GM23338 (cell line): ENCODE measurements around the gene SCYGR2. TPM values are rescaled to one million over a fixed set of nuclear protein-coding genes. Genes with fewer than 3 reads are reported as not detected.

ENCODE experiments used
- ATAC-seq: fragments of 200-7000 bp; cut with Tn5 transposase; 3 replicates; pipeline ENCODE4 v1.9.1; 2020
- DNase-seq: peaks from one replicate; pipeline ENCODE4 v3.0.0-alpha.2; 2015; ENCODE audit warnings: low spot score
- H2AFZ ChIP-seq: fragments of 200-600 bp; sonication (generic); 2 replicates; pipeline ENCODE4 v1.8.0; 2016; ENCODE audit warnings: antibody characterized with exemption, mild to moderate bottlenecking, moderate library complexity
- H3F3A ChIP-seq: fragments of 200-600 bp; sonication (generic); replicated peaks from 2 replicates; pipeline ENCODE4 v1.8.0; 2017; ENCODE audit warnings: antibody characterized with exemption, mixed run types, low read depth
- H3K27ac ChIP-seq: fragments of 200-600 bp; sonication (generic); 2 replicates; pipeline ENCODE4 v1.6.1; 2016; ENCODE audit warnings: low read depth
- H3K27me3 ChIP-seq: fragments of 200-600 bp; sonication (generic); 2 replicates; pipeline ENCODE4 v1.8.0; 2016; ENCODE audit warnings: mild to moderate bottlenecking, mixed run types, moderate library complexity; ENCODE audit not compliant: insufficient read depth
- H3K36me3 ChIP-seq: fragments of 200-600 bp; sonication (generic); 2 replicates; pipeline ENCODE4 v1.8.0; 2016; ENCODE audit warnings: mild to moderate bottlenecking; ENCODE audit not compliant: insufficient read depth
- H3K4me1 ChIP-seq: fragments of 200-600 bp; sonication (generic); 2 replicates; pipeline ENCODE4 v1.8.0; 2016; ENCODE audit warnings: mild to moderate bottlenecking, moderate library complexity; ENCODE audit not compliant: insufficient read depth
- H3K4me2 ChIP-seq: fragments of 200-600 bp; sonication (generic); 2 replicates; pipeline ENCODE4 v1.7.1; 2017; ENCODE audit warnings: mixed run types
- H3K4me3 ChIP-seq: fragments of 200-600 bp; sonication (generic); 2 replicates; pipeline ENCODE4 v1.6.1; 2016; ENCODE audit warnings: mixed run types
- H3K79me2 ChIP-seq: fragments of 200-600 bp; sonication (generic); replicated peaks from 2 replicates; pipeline ENCODE4 v1.8.0; 2017; ENCODE audit warnings: mild to moderate bottlenecking; ENCODE audit not compliant: insufficient read depth
- H3K9me2 ChIP-seq: fragments of 200-600 bp; sonication (generic); 2 replicates; pipeline ENCODE4 v1.8.0; 2017; ENCODE audit not compliant: insufficient read depth
- H4K20me1 ChIP-seq: fragments of 200-600 bp; sonication (generic); replicated peaks from 2 replicates; pipeline ENCODE4 v1.8.0; 2017; ENCODE audit warnings: mild to moderate bottlenecking; ENCODE audit not compliant: insufficient read depth
- H3K27ac Mint-ChIP-seq: 2 replicates; pipeline ENCODE4 v1.8.0; 2020; ENCODE audit warnings: inconsistent platforms, mild to moderate bottlenecking, moderate library complexity, mixed read lengths
- H3K27me3 Mint-ChIP-seq: 3 replicates; pipeline ENCODE4 v1.8.0; 2022; ENCODE audit warnings: low read depth, mild to moderate bottlenecking, moderate library complexity, mixed read lengths, inconsistent platforms; ENCODE audit not compliant: insufficient read depth, poor library complexity
- H3K36me3 Mint-ChIP-seq: 3 replicates; pipeline ENCODE4 v1.8.0; 2021; ENCODE audit warnings: low read depth, mild to moderate bottlenecking, inconsistent platforms, moderate library complexity, mixed read lengths
- H3K4me1 Mint-ChIP-seq: 3 replicates; pipeline ENCODE4 v1.8.0; 2020; ENCODE audit warnings: mild to moderate bottlenecking, inconsistent platforms, mixed read lengths
- H3K4me3 Mint-ChIP-seq: 3 replicates; pipeline ENCODE4 v1.8.0; 2021; ENCODE audit warnings: moderate library complexity, mild to moderate bottlenecking, inconsistent platforms, mixed read lengths
- H3K9me3 Mint-ChIP-seq: 3 replicates; pipeline ENCODE4 v1.8.0; 2020; ENCODE audit warnings: moderate library complexity, mild to moderate bottlenecking, inconsistent platforms, mixed read lengths
- CREB1 ChIP-seq: fragments of 250-450 bp; sonication (Bioruptor Pico); IDR thresholded peaks from 2 replicates; pipeline ENCODE4 v1.5.0; 2020; ENCODE audit warnings: low read depth, mild to moderate bottlenecking, moderate library complexity
- CTCF ChIP-seq, 2 experiments: fragments of 200-600 bp in 1 of 2; sonication (generic) in 1 of 2; conservative IDR thresholded peaks; 2 replicates each; pipeline versions ENCODE4 v1.5.1 to v1.6.1; 2016 to 2017; ENCODE audit warnings: antibody characterized with exemption in 2 of 2, low read depth in 2 of 2, mild to moderate bottlenecking in 2 of 2, moderate library complexity in 1 of 2
- ETS1 ChIP-seq: IDR thresholded peaks from 2 replicates; pipeline ENCODE4 v1.6.1; 2016; ENCODE audit warnings: antibody characterized with exemption
- EZH2 ChIP-seq: fragments of 200-600 bp; sonication (generic); IDR thresholded peaks from one replicate; pipeline ENCODE4 v1.8.0; 2017; ENCODE audit warnings: antibody characterized with exemption, mild to moderate bottlenecking, low read depth; ENCODE audit not compliant: unreplicated experiment
- EZH2phosphoT487 ChIP-seq: fragments of 200-600 bp; sonication (generic); IDR thresholded peaks from one replicate; pipeline ENCODE4 v1.8.1; 2018; ENCODE audit warnings: antibody characterized with exemption; ENCODE audit not compliant: unreplicated experiment
- JUNB ChIP-seq: IDR thresholded peaks from one replicate; pipeline ENCODE4 v1.6.1; 2016; ENCODE audit warnings: antibody characterized with exemption; ENCODE audit not compliant: unreplicated experiment
- NANOG ChIP-seq: IDR thresholded peaks from 2 replicates; pipeline ENCODE4 v1.6.1; 2016; ENCODE audit warnings: antibody characterized with exemption, borderline replicate concordance
- POLR2AphosphoS5 ChIP-seq: IDR thresholded peaks from 2 replicates; pipeline ENCODE4 v1.6.1; 2016; ENCODE audit warnings: antibody characterized with exemption, low read depth
- REST ChIP-seq: IDR thresholded peaks from one replicate; pipeline ENCODE4 v1.6.1; 2018; ENCODE audit warnings: antibody characterized with exemption; ENCODE audit not compliant: unreplicated experiment
- STAT1 ChIP-seq: IDR thresholded peaks from one replicate; pipeline ENCODE4 v1.6.1; 2016; ENCODE audit warnings: antibody characterized with exemption; ENCODE audit not compliant: unreplicated experiment
- ZNF114 ChIP-seq: fragments of 250-450 bp; sonication (Bioruptor Pico); IDR thresholded peaks from 2 replicates; pipeline ENCODE4 v1.5.0; 2020; ENCODE audit warnings: mild to moderate bottlenecking, moderate library complexity
- ZNF331 ChIP-seq: fragments of 250-450 bp; sonication (Bioruptor Pico); IDR thresholded peaks from 2 replicates; pipeline ENCODE4 v1.5.0; 2020; ENCODE audit warnings: low read depth, mild to moderate bottlenecking, moderate library complexity
- ZNF462 ChIP-seq: fragments of 250-450 bp; sonication (Bioruptor Pico); IDR thresholded peaks from 2 replicates; pipeline ENCODE4 v1.5.0; 2020; ENCODE audit warnings: mild to moderate bottlenecking, moderate library complexity
- polyA plus RNA-seq: library from polyadenylated mRNA; unstranded; fragments of >200 nt; fragmentation: Nextera tagmentation; extraction: Ambion mirVana; gene quantifications from 2 replicates; pipeline ENCODE4 v1.2.1, GENCODE V29; 2016
- total RNA-seq: library from RNA; depleted of rRNA; stranded (reverse); fragments of >200 nt; shearing (Covaris generic); gene quantifications from 2 replicates; pipeline ENCODE4 v1.2.3, GENCODE V29; 2014

Gene SCYGR2
- total and polyA plus RNA-seq, 2 experiments from 2014 or later: not detected

- H3K9me2 ChIP-seq: no peaks in the 10 kb centered on the region
- Mint-ChIP-seq H3K36me3 (no peaks in the 10 kb centered on the region), H3K27ac (no peak overlapping the region), H3K27me3 (no peaks in the 10 kb centered on the region), H3K4me1 (peaks cover 5% of the 10 kb centered on the region; the same call in 1 of the 3 replicates), H3K4me3 (no peak overlapping the region), H3K9me3 (no peaks in the 10 kb centered on the region)
- no peaks in the 10 kb centered on the region for H4K20me1 ChIP-seq
- H2AFZ ChIP-seq: no peak overlapping the region
- no peaks in the 10 kb centered on the region for H3K4me1 ChIP-seq
- H3K4me3 ChIP-seq: no peak overlapping the region
- no peak for DNase-seq
- H3K79me2 ChIP-seq: no peaks in the 10 kb centered on the region
- TF ChIP-seq REST (no peak), ETS1 (no peak), STAT1 (no peak), ZNF331 (CRISPR knock-in tag) (no peak), EZH2 (no peak), NANOG (no peak), ZNF462 (CRISPR knock-in tag) (no peak), POLR2AphosphoS5 (no peak), JUNB (no peak), CTCF (conservative IDR thresholded peaks at IDR 0.05; ENCODE audit: low read depth in 2 of 2) (no peak), EZH2phosphoT487 (no peak), ZNF114 (no peak), CREB1 (CRISPR knock-in tag) (no peak)
- H3K27me3 ChIP-seq: no peaks in the 10 kb centered on the region
- H3K36me3 ChIP-seq: no peaks in the 10 kb centered on the region
- no peak overlapping the region for H3K4me2 ChIP-seq
- H3F3A ChIP-seq: no peaks in the 10 kb centered on the region
- ATAC-seq: no peak
- H3K27ac ChIP-seq: no peak overlapping the region
These were observed 44.0 kb downstream of the SCYGR2 start for GRCh38 chr2:227642656-227643055.
